ENCODE results near the gene IFTAP. TPM values are rescaled to one million over a fixed set of nuclear protein-coding genes. Genes with fewer than 3 reads are reported as not detected.

Gene IFTAP
- total and polyA plus RNA-seq, 2 of the 13 experiments (the other 11 are each of a cell fraction or from before 2014, with no cell fraction given): 11.3 to 29.4 TPM

- no peak overlapping the region for H3K4me2 ChIP-seq (ENCODE audit: low read depth, low read length)
- no peak overlapping the region for H3K27ac ChIP-seq (ENCODE audit: extremely low read length, insufficient read depth, low read length)
- no peaks in the 10 kb centered on the region for H3K9me3 ChIP-seq (ENCODE audit: low read length)
- no peaks in the 10 kb centered on the region for H4K20me1 ChIP-seq (ENCODE audit: insufficient read depth, low read length)
- no peak overlapping the region for H3K4me3 ChIP-seq (replicated peaks in 1 of 3; ENCODE audit: insufficient read depth in 1 of 3, low read depth in 2 of 3, low read length in 3 of 3)
- DNase-seq (ENCODE audit: low spot score) (no peak), FAIRE-seq (no peak), ATAC-seq (no peak)
- no peaks in the 10 kb centered on the region for H3K4me1 ChIP-seq (ENCODE audit: insufficient read depth, low read length)
- H3K79me2 ChIP-seq (ENCODE audit: insufficient read depth, low read length): no peaks in the 10 kb centered on the region
- H3K9ac ChIP-seq (ENCODE audit: insufficient read depth, low read depth, low read length): no peak overlapping the region
- 23% methylated on average over 6 of the region's 6 CpGs for WGBS (ENCODE audit: low lambda C conversion rate)
- H3K27me3 ChIP-seq (ENCODE audit: control insufficient read depth in 1 of 2, insufficient read depth in 2 of 2, low read length in 2 of 2): peaks cover 0 to 19% of the 10 kb centered on the region in 2 experiments; a peak in 3 of 5 replicates
- in situ Hi-C loops (cut with HindIII; ENCODE audit: extremely low pct_ligation_motif_present, low pct_unique_long_range_greater_than_20kb) (loop anchor here (10.0 kb wide), 1 partner anchor 62 kb away; no protein-coding TSS in a partner anchor), intact Hi-C loops (cut with micrococcal nuclease; ENCODE audit: unreplicated experiment) (no loop called here)
- no peaks in the 10 kb centered on the region for H3K36me3 ChIP-seq (replicated peaks in 1 of 2; ENCODE audit: control insufficient read depth in 1 of 2, insufficient read depth in 2 of 2, low read length in 2 of 2)
- TF ChIP-seq FOXM1 (CRISPR knock-in tag; IDR thresholded peaks at IDR 0.05) (no peak), RFX3 (CRISPR knock-in tag; IDR thresholded peaks at IDR 0.05) (no peak), REST (IDR thresholded peaks at IDR 0.05; ENCODE audit: borderline replicate concordance in 1 of 2, low read depth in 1 of 2, low read length in 2 of 2) (no peak), IKZF4 (CRISPR knock-in tag; IDR thresholded peaks at IDR 0.05; ENCODE audit: borderline replicate concordance, low read depth, not compliant biosample characterization) (no peak), AGO1 (IDR thresholded peaks at IDR 0.05; ENCODE audit: low read depth, low read length, poor library complexity, severe bottlenecking) (no peak), THAP7 (CRISPR knock-in tag; IDR thresholded peaks at IDR 0.05) (no peak)
- no peak overlapping the region for H2AFZ ChIP-seq (ENCODE audit: low read length)
- CTCF ChIA-PET (ENCODE audit: low intra/inter-chr PET ratio, low total read pairs): no interaction called here
- BruUV-seq (replicated peaks): no TSS peak
- POLR2A ChIA-PET: no interaction called here
Measured at GRCh38 chr11:36696550-36696949, 102.2 kb downstream of the IFTAP start.

Measured in HepG2 (cell line).